Keratinocyte (primary cell): ENCODE results near the gene ATRAID.

Source experiments
- CTCF ChIP-seq, 3 experiments: IDR thresholded peaks in 1 of 3; conservative IDR thresholded peaks in 1 of 3; optimal IDR thresholded peaks in 1 of 3; 2 replicates in 2 of 3; 3 replicates in 1 of 3; pipeline versions ENCODE3 to v1.5.1; 2011; ENCODE audit warnings: low read length in 3 of 3, mild to moderate bottlenecking in 3 of 3, moderate library complexity in 2 of 3, control low read depth in 1 of 3, inconsistent platforms in 1 of 3; ENCODE audit not compliant: insufficient read depth in 2 of 3; ENCODE audit errors: extremely low read depth in 1 of 3
- EZH2 ChIP-seq: IDR thresholded peaks from one replicate; pipeline ENCODE4 v1.6.1; 2012; ENCODE audit warnings: inconsistent platforms, mild to moderate bottlenecking, low read length, moderate library complexity

- no peak for TF ChIP-seq CTCF (optimal IDR thresholded peaks at IDR 0.05 in 1 of 3, IDR thresholded peaks at IDR 0.05 in 1 of 3, conservative IDR thresholded peaks at IDR 0.05 in 1 of 3; ENCODE audit: extremely low read depth in 1 of 3, insufficient read depth in 2 of 3, low read length in 3 of 3)
- TF ChIP-seq EZH2, result no peak
Measured at GRCh38 chr2:27182346-27182745, 29.5 kb upstream of the ATRAID start.
